ENCODE results near the gene PRDM8. TPM values are rescaled to one million over a fixed set of nuclear protein-coding genes. Genes with fewer than 3 reads are reported as not detected.

PRDM8 gene
- total RNA-seq, 3 donors from 2014 or later = 1.2 to 7.0 (median 5.9) TPM

- no peak for DNase-seq (ENCODE audit: low spot score in 2 of 2)
- no peaks in the 10 kb centered on the region for H3K4me1 ChIP-seq
- no peak overlapping the region for H3K4me3 ChIP-seq
- no peak overlapping the region for H3K27ac ChIP-seq
- no peaks in the 10 kb centered on the region for H3K36me3 ChIP-seq
- intact Hi-C loops (cut with DNase I; ENCODE audit: low total_unique reads) = no loop called here
- H3K9me3 ChIP-seq = peaks cover 0 to 10% of the 10 kb centered on the region in 2 donors
- H3K27me3 ChIP-seq = no peaks in the 10 kb centered on the region
- TF ChIP-seq POLR2AphosphoS5 (IDR thresholded peaks at IDR 0.05) (no peak), POLR2A (IDR thresholded peaks at IDR 0.05) (no peak)
- TF ChIP-seq, protein P1, sequence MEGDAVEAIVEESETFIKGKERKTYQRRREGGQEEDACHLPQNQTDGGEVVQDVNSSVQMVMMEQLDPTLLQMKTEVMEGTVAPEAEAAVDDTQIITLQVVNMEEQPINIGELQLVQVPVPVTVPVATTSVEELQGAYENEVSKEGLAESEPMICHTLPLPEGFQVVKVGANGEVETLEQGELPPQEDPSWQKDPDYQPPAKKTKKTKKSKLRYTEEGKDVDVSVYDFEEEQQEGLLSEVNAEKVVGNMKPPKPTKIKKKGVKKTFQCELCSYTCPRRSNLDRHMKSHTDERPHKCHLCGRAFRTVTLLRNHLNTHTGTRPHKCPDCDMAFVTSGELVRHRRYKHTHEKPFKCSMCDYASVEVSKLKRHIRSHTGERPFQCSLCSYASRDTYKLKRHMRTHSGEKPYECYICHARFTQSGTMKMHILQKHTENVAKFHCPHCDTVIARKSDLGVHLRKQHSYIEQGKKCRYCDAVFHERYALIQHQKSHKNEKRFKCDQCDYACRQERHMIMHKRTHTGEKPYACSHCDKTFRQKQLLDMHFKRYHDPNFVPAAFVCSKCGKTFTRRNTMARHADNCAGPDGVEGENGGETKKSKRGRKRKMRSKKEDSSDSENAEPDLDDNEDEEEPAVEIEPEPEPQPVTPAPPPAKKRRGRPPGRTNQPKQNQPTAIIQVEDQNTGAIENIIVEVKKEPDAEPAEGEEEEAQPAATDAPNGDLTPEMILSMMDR (IDR thresholded peaks at IDR 0.05) = no peak
Measured at GRCh38 chr4:80155316-80155982, 41.9 kb upstream of the PRDM8 start.

GRCh38 chr4:80156410-80156809 lies 40.9 kb upstream of the PRDM8 start:
- no peaks in the 10 kb centered on the region for H3K36me3 ChIP-seq

GRCh38 chr4:80161413-80162058 lies 35.8 kb upstream of the PRDM8 start:
- TF ChIP-seq, protein P1 (IDR thresholded peaks at IDR 0.05) = no peak
- TF ChIP-seq POLR2A (IDR thresholded peaks at IDR 0.05) = no peak
- intact Hi-C loops (cut with DNase I; ENCODE audit: low total_unique reads) = no loop called here
- no peak overlapping the region for H3K4me3 ChIP-seq
- no peaks in the 10 kb centered on the region for H3K4me1 ChIP-seq
- peaks cover 0 to 10% of the 10 kb centered on the region in 2 donors for H3K9me3 ChIP-seq
- DNase-seq (ENCODE audit: low spot score in 2 of 2) = no peak
- no peak overlapping the region for H3K27ac ChIP-seq
- no peaks in the 10 kb centered on the region for H3K36me3 ChIP-seq
- H3K27me3 ChIP-seq = no peaks in the 10 kb centered on the region

More at GRCh38 chr4:80156410-80156809, 40.9 kb upstream of the PRDM8 start:
- intact Hi-C loops (cut with DNase I; ENCODE audit: low total_unique reads) = no loop called here
- H3K27ac ChIP-seq = no peak overlapping the region
- DNase-seq (ENCODE audit: low spot score in 2 of 2) = no peak
- no peaks in the 10 kb centered on the region for H3K27me3 ChIP-seq
- peaks cover 0 to 10% of the 10 kb centered on the region in 2 donors for H3K9me3 ChIP-seq
- no peak overlapping the region for H3K4me3 ChIP-seq
- H3K4me1 ChIP-seq = no peaks in the 10 kb centered on the region
- TF ChIP-seq, protein P1 (IDR thresholded peaks at IDR 0.05) = no peak

GRCh38 chr4:80162418-80162817 lies 34.9 kb upstream of the PRDM8 start:
- intact Hi-C loops (cut with DNase I; ENCODE audit: low total_unique reads) = no loop called here
- TF ChIP-seq POLR2AphosphoS5 (IDR thresholded peaks at IDR 0.05) (no peak), POLR2A (IDR thresholded peaks at IDR 0.05) (no peak)
- TF ChIP-seq, protein P1 (IDR thresholded peaks at IDR 0.05) = no peak
- Histone ChIP-seq H3K36me3 (no peaks in the 10 kb centered on the region), H3K4me1 (no peaks in the 10 kb centered on the region), H3K9me3 (peaks cover 0 to 10% of the 10 kb centered on the region in 2 donors), H3K4me3 (no peak overlapping the region), H3K27ac (no peak overlapping the region), H3K27me3 (no peaks in the 10 kb centered on the region)
- no peak for DNase-seq (ENCODE audit: low spot score in 2 of 2)

DNA sequence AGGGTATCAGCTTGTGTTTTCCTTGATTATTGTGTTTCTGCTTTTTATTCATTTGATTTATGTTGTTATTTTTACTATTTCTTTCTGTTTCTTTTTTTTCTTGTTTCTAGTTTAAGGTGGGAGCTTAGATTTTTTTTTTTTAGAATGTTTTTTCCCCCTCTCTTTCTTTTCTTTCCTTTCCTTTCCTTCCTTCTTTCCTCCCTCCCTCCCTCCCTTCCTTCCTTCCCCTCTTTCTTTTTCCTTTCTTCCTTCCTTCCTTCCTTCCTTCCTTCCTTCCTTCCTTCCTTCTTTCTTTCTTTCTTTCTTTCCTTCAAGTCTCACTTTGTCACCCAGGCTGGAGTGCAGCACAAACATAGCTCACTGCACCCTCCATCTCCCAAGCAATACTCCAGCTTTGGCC lies 31.4 kb upstream of the PRDM8 start:
- H3K36me3 ChIP-seq = no peaks in the 10 kb centered on the region
- no peak overlapping the region for H3K27ac ChIP-seq
- H3K27me3 ChIP-seq = no peaks in the 10 kb centered on the region
- H3K4me1 ChIP-seq = no peaks in the 10 kb centered on the region
- DNase-seq (ENCODE audit: low spot score in 2 of 2) = no peak
- TF ChIP-seq POLR2A (IDR thresholded peaks at IDR 0.05) = no peak
- no peak for TF ChIP-seq POLR2AphosphoS5 (IDR thresholded peaks at IDR 0.05)
- TF ChIP-seq, protein P1 (IDR thresholded peaks at IDR 0.05) = no peak
- H3K9me3 ChIP-seq = no peaks in the 10 kb centered on the region
- H3K4me3 ChIP-seq = no peak overlapping the region
- intact Hi-C loops (cut with DNase I; ENCODE audit: low total_unique reads) = no loop called here

Measured in breast epithelium (tissue), 4 donors.